Measurements from ENCODE around the gene LDB3.

GRCh38 chr10:86648704-86649427 lies 19.4 kb upstream of the LDB3 start:
- TF ChIP-seq EZH2 (IDR thresholded peaks at IDR 0.05; ENCODE audit: low read length, unreplicated experiment) (no peak), CTCF (conservative IDR thresholded peaks at IDR 0.05; ENCODE audit: low read depth, low read length) (no peak)
